GM18502 (cell line): ENCODE data around the gene UQCR11.

Source experiments
- ATAC-seq: cut with Tn5 transposase; IDR thresholded peaks from one replicate; pipeline ENCODE4 v1.9.1; 2021; ENCODE audit warnings: mild to moderate bottlenecking; ENCODE audit not compliant: unreplicated experiment, poor library complexity

The UQCR11 gene

GRCh38 chr19:1592755-1593500 lies 12.3 kb downstream of the UQCR11 start, which contains the start of gene MBD3:
Gene MBD3, minus strand, starts transcription at chr19:1592865. Its CDS starts 234 bp downstream, at chr19:1592631.
- peak; percentile 69 for ATAC-seq

DNA sequence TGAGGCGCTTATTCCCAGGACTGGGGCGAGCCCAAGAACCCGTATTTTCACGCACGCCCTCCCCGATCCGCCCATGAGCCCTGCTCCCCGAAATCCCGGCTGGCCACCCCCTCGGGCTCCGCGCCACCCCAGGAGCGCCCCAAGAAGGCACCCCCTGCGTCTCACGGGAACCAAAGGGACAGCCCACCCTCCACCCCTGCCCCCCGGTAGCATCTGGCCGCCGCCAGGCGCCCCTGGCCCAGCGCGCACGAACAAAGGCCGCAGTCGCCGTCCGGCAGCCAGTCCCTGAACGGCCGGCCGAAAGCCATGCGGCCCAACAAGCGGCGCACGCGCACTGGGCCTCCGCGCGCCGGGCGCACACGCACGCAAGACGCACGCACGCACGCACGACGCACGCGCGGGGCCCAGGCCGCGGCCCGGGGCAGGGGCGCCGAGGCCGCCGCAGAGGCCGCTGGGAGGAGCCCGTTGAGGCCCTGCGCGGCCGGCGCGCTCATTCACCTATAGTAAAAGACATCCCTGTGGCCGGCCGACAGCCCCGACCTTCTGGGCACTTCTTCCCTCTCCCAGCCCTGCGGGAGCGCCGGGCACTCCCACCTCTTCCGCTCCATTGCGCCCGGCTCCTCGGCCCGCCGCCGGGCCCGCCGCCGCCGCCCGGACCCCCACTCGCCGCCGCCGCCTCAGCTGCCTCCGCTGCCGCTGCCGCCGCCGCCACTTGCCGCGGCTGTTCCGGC lies 13.1 kb downstream of the UQCR11 start:
- ATAC-seq, result peak; percentile 63

DNA sequence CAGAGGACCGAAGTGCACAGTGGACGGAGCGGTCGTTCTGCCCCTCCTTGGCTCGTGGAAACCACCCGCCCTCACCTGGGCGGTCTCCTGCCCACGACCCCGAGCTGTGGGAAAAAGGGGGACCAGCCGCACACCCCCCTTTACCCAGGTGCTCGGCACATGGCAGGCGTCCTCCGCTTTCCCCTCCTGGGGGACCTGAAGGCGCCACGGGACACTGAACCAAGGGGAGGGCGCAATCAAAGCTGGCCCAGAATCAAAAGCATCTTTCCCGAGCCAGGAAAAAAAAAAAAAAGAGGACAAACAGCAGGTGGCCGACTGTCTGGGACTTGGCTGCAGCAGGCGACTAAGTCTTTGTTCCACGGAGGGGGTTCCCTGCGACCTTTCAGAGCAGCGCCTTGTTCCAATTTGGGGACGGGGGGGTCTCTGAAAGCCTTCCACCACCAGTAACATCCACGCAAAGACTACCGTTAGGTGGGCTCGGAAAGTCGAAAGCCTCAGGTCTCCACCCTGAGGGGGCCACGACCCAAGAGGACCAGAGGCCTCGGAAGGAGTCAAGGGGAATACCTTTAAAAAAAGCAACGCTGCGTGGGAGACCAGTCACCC lies 13.7 kb downstream of the UQCR11 start:
- peak; percentile 2 for ATAC-seq

- no peak for ATAC-seq
Measured at GRCh38 chr19:1590641-1591397, 14.4 kb downstream of the UQCR11 start.

- ATAC-seq, result no peak
Measured at GRCh38 chr19:1587872-1588271, 17.4 kb downstream of the UQCR11 start.

DNA sequence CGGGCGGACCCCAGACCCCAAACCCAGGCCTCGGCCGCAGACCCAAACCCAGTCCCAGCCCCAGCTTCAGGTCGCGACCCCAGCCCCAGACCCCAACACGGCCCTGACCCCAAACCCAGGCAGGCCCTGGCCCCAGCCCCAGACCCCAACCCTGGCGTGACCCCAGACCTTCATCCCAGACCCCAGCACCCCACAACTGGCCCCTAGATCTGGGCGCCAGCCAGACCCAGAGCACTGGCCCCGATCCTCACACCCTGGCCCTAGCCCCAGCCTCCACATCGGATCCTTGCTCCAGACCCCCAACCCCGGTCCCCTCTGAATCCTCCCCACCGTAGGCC lies 20.1 kb downstream of the UQCR11 start:
- ATAC-seq, result no peak

DNA sequence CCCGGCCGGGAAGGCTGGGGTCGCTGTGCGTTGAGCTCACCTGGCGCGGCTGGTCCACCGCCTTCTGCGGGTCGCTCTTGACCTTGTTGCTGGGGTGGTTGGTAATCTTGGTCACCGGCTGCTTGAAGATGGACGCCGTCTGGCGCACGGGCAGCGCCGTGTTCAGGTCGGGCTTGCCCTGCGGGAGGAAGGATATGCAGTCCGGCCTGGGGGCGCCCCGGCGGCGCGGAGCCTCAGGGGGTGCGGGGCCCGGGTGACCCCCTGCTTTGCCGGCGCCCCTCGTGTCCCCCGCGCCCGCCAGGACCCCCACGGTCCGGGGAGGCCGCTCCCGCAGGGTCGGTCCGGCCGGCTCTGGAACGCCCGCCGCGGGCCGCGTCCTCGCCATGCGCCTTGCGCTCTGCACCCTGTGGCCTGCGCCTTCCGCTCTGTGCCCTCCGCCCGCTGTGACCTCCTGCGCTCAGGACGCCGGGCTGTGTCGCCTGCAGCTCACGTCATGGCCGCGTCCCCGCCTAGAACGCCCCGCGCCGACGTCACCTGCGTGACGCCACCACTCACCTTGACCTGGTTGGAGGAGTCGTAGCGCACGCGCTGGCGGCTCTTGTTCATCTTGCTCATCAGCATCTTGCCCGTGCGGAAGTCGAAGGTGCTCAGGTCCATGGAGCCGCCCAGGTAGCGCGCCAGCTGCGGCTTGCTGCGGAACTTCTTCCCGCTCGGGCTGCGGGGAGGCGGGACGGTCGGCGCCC lies 20.6 kb downstream of the UQCR11 start:
- ATAC-seq, result no peak

- ATAC-seq, result no peak
Measured at GRCh38 chr19:1582201-1582600, 23.1 kb downstream of the UQCR11 start.

GRCh38 chr19:1580957-1581356 lies 24.3 kb downstream of the UQCR11 start:
- ATAC-seq, result no peak

GRCh38 chr19:1580382-1580781 lies 24.9 kb downstream of the UQCR11 start:
- ATAC-seq, result no peak

DNA sequence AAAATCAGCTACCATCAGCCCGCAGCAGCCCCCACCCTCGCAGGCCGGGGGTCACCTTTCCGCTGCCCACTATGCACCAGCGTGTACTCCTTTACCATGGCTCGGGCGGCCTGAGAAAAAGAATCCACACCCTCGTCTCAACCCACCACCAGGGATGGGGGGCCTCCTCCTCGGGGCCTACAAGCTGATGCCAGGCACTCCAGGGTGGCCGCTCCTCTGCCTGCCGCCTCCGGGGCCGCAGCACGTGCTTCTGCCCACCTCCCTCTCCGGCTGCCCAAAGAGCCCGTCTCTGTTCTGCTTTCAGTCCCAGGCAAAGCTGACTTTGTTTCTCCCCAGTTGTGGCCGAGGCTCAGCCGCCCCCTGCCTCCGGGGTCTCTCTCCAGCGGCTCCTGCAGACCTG lies 26.0 kb downstream of the UQCR11 start:
- ATAC-seq, result no peak

GRCh38 chr19:1577929-1578618 lies 27.2 kb downstream of the UQCR11 start:
- no peak for ATAC-seq

DNA sequence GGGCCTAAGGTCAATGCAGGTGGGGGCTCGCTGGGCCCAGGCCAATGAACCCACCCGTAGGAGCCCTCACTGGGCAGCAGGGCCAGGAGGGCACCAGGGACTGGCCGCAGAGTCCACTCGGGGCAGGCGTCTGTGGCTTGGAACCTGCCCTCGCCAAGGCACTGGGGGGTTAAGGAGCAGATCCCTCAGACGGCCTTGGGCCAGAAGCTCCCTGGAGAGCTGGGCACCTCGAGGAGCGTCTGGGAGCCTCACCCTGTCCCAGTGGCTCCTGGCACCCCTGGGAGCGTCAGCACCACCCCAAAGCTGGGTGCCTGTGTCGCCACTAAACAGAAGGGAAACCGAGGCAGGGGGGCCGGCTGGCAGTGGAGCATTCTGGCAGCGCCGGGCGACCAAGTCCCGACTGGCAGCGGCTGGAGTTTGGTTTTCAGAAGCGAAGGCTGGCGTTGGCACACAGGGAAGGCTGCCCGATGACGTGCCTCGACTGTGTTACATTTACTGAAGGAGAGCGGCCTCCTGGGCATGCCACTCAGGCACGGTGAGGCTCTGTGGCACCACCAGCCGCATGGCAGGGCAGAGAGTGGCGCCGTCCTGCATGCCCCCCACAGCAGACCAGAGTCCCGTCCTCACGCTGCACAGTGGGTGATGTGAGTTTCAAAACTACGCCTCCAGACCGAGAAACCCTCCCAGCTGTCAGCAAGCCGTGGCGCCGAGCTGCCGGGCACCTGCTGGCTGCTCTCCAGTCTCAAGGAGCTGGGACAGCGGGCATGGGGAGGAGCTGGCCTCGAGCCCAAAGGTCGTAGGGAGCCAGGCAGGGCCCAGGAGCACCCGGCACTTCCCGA lies 28.0 kb downstream of the UQCR11 start:
- ATAC-seq, result no peak

DNA sequence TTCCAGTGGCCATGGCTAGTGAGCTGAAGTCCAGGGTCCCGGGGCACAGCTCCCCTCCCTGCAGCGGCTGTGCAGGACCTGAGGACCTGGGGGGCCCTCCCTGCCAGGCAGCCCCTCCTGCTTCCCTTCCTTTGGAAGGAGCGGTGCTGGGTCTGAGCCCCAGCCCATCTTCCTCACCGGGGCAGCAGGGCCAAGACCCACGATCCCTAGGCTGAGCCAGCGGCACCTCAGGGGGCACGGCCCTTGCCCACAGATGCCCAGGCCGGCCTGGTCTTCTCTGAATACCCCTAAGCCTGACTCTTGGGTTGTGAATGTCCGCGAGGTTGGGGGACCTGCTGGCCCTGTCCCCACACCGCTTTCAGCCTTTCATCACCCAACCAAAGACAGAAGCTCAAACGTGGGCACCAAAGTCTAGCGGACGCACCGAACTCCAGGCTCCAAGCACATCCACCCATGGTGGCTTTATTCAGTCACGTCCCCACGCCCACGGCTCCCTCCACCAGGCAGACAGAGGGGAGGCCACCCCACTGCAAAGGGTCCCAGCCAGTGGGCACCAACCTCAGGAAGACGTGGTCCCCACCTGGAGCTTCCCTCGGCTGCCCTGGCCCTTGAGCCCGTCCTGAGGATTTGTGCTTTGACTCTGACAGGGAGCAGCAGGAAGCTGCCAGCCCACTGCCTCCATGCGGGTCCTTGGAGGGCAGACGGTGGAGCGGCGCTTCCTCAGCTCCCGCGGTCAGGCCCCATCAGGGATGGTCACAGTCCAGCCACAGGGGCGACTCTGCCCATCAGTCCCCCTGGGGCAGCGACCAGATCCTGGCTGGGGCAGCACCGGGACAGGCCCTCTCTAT lies 28.8 kb downstream of the UQCR11 start:
- ATAC-seq, result no peak

DNA sequence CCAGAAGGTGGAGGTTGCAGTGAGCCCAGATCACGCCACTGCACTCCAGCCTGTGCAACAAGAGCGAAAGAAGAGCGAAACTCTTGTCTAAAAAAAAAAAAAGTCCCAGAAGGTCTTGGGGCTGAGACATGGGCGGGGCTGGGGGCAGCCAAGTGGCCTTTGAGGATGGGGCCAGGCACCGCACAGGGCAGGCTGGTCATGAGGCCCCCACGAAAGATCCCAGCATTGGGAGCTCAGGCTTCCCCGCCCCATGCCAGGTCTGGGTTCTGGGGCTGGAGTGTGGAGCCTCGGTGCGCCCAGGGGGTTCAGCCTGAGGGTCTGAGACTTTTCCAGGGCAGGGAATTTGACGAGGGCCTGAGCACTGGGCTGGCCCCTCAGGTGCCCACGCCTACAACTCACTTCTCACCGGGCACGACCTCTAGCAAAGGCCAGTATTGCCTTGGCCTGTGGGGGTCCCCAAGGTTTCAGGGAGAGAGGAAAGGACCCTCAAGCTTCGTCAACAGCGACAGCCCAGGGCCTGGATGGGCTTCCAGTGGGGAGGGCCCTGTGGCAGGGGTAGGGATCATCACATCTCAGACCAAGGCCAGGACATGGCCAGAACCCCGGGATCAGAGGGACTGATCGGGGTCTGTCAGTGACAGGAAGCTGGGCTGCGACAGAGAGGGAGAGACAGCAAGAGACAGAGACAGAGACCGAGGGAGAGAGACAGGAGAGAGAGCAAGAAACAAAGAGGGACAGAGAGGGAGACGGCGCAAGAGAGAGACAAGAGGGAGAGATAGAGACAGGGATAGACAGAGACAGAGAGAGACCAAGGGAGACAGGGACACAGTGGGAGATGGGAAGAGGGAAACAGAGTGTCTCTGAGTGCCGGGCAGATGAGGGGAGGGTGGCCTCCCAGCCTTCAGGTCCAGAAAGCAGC lies 29.7 kb downstream of the UQCR11 start:
- no peak for ATAC-seq

- ATAC-seq, result no peak
Measured at GRCh38 chr19:1574354-1575136, 30.7 kb downstream of the UQCR11 start.
